Tibial nerve (tissue), 3 donors: ENCODE measurements around the gene LRRC10B.

ENCODE experiments used
- CTCF ChIP-seq, 5 experiments: fragments of 200-600 bp in 3 of 5; fragments of 450-650 bp in 2 of 5; sonication (generic) in 3 of 5; IDR thresholded peaks; one replicate each; pipeline ENCODE4 v1.5.1; 2016 to 2019; ENCODE audit warnings: antibody characterized with exemption in 5 of 5, mild to moderate bottlenecking in 3 of 5, moderate library complexity in 2 of 5
- POLR2A ChIP-seq, 2 donors: fragments of 450-650 bp; IDR thresholded peaks; one replicate each; pipeline ENCODE4 v1.6.1; 2017; ENCODE audit warnings: antibody characterized with exemption in 2 of 2, mild to moderate bottlenecking in 2 of 2, moderate library complexity in 2 of 2

- no peak for TF ChIP-seq CTCF (IDR thresholded peaks at IDR 0.05)
- no peak for TF ChIP-seq POLR2A (IDR thresholded peaks at IDR 0.05)
These were observed 31.4 kb upstream of the LRRC10B start for GRCh38 chr11:61477126-61477525.
